Activated CD8-positive, alpha-beta memory T cell treated with anti-CD3 and anti-CD28 coated beads for 48 hours (primary cell): ENCODE measurements around the gene SLC5A10.
"Not testable (repeated sequence)": the region's sequence is repeated elsewhere in the genome, so short reads cannot be mapped to it uniquely, and the experiment has no call there.

Source experiments
- DNase-seq, 3 experiments: peaks; one replicate each; pipeline ENCODE4 v3.0.0-alpha.2; 2020; ENCODE audit warnings: low read depth in 2 of 3, low spot score in 2 of 3

SLC5A10 gene

DNA sequence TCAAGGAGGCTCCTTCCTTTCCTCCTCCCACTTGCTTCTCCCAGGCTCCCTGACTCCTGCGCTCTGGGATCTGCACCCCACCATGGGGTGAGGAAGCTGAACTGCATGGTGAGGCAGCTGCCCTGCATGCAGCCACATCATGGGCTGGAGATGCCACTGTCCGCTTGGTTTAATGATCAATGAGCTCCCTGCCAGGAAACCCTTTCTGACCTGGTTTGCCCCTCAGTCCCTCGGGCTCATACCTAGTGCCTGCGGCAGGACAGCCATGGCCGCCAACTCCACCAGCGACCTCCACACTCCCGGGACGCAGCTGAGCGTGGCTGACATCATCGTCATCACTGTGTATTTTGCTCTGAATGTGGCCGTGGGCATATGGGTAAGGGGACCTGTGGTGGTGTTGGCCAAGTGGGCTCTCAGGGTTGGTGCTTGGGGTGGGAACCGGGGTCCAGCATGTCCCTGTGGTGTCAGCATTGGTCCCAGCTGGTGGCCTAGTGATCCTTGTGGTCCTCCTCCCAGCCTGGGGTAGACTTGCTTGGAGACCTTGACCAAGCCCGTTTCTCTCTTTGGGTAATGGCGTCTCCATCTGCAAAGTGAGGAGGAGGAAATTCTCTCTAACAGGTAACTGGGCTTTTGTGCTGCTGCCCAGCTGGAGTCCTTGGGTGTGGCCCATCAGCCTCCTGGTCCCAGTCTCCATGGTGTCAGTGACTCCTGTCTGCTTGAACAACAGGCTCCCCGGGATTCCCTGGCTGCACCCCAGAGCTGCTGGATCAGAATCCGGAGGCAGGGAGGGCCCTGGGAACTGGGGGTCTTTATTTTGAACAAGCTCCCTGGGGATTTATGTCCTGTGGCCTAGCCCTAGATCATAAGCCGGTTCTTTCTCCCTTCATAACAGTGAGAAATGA lies at the start of gene SLC5A10:
SLC5A10 (plus strand) TSS at position 225 of the 902 bp plus-strand sequence; CDS start at position 266, 41 bp downstream.
- no peak for DNase-seq

- no peak for DNase-seq
These were observed 47.5 kb upstream of the SLC5A10 start for GRCh38 chr17:18904482-18904881.

GRCh38 chr17:18905226-18905625 lies 46.7 kb upstream of the SLC5A10 start:
- no peak for DNase-seq

- no peak for DNase-seq
These were observed 41.6 kb upstream of the SLC5A10 start for GRCh38 chr17:18910326-18910725.

GRCh38 chr17:18910881-18911280 lies 41.1 kb upstream of the SLC5A10 start:
- no peak for DNase-seq

DNA sequence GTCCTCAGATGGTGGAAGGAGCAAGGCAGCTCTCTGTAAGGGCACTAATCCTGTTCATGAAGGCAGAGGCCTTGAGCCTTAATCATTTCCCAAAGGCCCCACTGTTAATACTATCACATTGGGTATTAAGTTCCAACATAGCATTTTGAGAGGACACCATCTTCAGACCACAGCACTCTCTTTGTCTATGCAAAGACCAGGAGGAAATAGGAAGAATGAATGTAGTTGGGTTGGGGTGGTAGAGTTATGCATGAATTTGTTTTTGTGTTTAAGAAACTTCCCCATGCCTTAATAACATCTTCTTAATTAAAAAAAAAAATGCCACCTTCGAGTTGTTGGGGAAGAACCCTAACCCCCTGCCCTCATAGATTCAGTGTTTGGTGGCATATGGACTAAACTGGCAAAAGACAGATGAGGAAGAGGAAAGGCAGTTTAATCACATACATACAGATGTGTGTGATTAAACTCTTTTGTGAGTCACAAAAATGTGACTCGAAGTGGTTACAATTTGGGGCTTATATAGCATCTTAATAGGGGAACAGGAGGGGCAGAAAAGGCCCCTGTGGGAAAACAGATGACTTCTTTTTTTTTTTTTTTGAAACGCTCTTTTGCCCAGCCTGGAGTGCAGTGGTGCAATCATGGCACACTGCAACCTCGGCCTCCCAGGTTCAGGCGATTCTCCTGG lies 35.0 kb upstream of the SLC5A10 start:
- DNase-seq, result no peak

DNA sequence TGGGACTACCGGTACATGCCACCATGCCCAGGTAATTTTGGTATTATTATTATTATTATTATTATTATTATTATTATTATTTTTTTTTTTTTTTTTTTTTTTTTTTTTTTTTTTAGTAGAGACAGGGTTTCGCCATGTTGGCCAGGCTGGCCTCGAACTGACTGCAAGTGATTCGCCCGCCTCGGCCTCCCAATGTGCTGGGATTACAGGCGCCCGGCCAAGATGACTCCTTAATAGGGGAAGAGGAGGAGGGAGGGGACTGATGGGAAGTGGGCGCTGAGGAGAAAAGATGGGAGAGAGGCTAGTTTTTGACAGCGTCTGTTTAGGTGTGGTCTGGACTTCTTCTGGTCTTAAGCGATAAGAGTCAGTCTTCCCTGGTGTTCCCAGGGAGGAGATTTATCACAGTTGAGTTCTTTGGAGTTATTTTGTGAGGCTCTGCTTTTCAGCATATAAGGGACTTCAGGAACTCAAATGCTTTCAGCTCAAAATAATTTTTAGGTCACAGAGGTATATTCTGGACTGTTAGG lies 34.4 kb upstream of the SLC5A10 start:
- no peak for DNase-seq

DNA sequence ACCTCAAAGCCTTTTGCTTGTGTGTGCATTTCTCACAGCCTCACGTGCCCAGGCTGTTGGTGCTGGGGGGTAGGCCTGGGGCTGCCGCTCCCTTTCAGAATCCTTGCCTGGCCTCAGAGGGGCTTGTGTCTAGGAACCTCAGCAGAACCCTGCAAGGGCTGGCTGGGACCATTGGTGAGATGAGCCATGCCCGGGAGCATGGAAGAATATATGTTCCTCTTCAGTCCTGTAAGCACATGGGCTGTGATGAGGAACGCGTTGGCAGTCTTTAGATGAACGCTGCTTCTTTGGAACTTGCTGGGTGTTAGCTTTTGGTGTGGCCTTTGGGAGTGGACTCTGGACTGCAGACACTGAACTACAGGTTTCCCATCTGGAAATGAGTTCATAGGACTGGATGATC lies 32.0 kb upstream of the SLC5A10 start:
- DNase-seq, result no peak

DNA sequence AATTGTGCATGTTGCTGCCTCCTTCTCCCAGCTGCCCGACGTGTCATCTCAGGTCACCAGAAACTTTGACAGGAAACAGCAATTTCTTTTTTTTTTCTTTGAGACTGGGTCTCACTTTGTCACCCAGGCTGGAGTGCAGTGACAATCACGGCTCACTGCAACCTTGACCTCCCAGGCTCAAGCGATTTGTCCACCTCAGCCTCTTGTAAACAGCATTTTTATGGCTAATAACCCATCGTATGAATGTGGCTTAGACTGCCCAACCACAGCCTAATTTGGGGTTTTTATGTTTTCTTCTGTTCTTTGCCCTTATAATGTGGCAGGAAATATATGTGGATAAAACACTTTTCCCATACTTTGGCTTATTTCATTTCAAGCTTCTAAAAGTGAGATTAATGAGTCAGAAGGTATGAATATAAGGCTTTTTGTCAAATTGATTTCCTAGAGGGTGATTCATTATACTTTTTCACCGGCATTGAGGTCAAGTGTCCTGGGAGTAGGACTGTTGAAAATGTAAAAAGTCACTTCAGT lies 31.0 kb upstream of the SLC5A10 start:
- no peak for DNase-seq

DNA sequence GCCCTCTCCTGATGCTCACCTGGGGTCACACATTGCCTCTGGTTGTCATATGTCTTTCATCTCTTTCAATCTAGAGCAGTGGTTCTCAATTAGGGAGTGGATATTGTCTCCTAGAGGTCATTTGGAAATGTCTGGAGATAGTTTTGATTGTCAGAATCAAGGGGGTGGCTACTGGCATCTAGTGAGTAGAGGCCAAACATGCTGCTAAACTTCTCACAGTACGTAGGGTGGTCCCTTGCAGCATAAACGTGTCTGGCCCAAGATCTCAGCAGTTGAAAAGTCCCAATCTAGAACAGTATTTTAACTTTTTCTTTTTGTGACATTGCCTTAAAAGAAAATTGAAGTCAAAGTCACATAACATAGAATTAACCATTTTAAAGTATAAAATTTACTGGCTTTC lies 30.5 kb upstream of the SLC5A10 start:
- DNase-seq, result no peak

DNA sequence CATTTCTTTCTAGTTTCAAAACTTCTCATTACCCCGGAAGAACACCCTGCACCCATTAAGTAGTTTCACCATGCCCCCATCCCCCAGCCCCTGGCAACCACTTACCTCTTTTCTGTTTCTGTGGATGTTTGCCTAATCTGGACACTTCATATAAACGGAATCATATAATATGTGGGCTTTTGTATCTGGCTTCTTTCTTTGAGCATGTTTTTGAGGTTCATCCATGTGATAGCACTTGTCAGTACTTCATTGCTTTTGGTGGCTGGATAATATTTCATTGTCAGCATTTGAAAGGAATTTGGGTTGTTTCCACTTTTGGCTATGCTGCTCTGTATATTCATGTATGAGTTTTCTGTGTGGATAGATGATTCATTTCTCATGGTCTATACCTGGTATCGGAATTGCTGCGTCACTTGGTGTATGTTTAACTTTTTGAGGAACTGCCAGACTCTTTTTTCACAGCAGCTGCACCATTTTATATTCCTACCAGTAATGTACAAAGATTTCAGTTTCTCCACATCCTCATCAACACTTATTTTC lies 30.0 kb upstream of the SLC5A10 start:
- DNase-seq, result no peak

DNA sequence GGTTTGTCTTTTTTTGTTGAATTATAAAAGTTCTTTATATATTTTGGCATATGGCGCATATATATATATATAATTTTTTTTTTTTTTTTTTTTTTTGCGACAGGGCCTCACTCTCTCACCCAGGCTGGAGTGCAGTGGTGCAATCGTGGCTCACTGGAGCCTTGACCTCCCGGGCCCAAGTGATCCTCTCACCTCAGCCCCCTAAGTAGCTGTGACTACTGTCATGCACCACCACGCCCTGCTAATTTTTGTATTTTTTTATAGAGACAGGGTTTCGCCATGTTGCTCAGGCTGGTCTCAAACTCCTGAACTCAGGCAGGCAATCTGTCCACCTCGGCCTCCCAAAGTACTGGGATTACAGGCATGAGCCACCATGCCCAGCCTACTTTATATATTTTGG lies 29.4 kb upstream of the SLC5A10 start:
- not testable (repeated sequence) for DNase-seq

DNA sequence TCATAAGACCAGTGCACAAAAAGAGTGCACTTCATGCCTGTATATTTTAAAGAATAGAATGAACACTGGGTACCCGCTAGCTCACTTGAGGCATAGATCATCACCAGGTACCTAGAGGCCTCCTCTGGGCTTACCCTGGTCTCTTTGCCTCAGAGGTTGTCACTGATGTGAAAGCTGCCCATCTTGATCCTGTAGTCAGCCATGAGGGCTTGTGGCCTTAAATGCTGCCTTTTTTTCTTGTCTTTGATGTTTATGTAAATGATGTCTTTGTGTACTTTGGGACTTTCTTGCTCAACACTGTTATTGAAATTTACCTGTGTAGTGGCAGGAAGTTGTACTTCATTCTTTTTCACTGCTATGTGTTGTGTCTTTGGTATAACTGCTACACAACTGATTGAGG lies 26.8 kb upstream of the SLC5A10 start:
- DNase-seq, result no peak

- no peak for DNase-seq
These were observed 23.3 kb upstream of the SLC5A10 start for GRCh38 chr17:18928628-18929125.

- no peak for DNase-seq
These were observed 19.5 kb upstream of the SLC5A10 start for GRCh38 chr17:18932360-18933055.

GRCh38 chr17:18933102-18934058 lies 18.6 kb upstream of the SLC5A10 start:
- DNase-seq, result no peak

- DNase-seq, result no peak
These were observed 13.8 kb upstream of the SLC5A10 start for GRCh38 chr17:18937981-18938691.

DNA sequence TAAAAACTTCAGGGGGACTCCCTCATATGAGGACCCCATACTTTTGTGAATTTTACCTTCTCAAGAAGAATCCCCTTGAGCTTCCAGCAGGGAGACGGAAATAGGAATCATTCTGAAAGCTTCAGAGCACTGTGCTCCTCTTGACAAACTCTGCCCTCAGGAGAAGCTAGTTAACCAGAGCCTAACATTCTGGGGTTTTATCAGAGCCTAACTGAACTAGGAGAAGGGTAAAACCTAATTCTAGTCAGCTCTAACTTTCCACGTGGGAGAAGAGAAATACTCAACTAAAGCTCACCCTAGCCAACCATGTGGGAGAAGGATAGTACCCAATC lies 13.3 kb upstream of the SLC5A10 start:
- DNase-seq, result no peak

GRCh38 chr17:18944646-18945045 lies 7.3 kb upstream of the SLC5A10 start:
- no peak for DNase-seq
